ENCODE results near the gene ADORA2B. TPM values are rescaled to one million over a fixed set of nuclear protein-coding genes. Genes with fewer than 3 reads are reported as not detected.
A peak's percentile ranks its signal among the peaks of the same experiment; 100 is the strongest.
"Not testable (repeated sequence)": the region's sequence is repeated elsewhere in the genome, so short reads cannot be mapped to it uniquely, and the experiment has no call there.

Gene ADORA2B
- total RNA-seq, 6 experiments from 2014 or later = 0.16 to 0.62 (median 0.37) TPM; not detected in 1

DNA sequence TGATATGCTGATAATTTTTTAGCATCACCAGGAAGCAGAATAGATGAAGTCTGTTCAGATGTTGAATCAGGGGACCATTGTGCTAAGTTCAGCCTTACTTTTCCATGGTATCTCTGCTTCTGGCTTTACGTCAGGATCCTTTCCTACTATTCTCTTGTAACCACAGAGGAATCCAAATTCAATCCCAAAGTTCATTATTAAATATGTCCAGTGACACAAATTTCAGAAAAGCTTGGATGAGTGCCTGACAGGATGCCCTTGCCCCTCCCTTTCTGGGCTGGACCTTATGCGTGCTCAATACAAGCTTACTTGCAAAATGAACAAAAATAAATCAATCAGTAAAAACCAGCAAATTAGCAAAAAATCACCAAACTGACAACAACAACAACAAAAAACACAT lies 37.6 kb upstream of the ADORA2B start:
- 60% methylated on average over 2 of the region's 2 CpGs for WGBS (ENCODE audit: insufficient coverage, low coverage, low lambda C conversion rate, missing lambda C conversion rate)
- H3K4me1 ChIP-seq = no peaks in the 10 kb centered on the region
- ATAC-seq = no peak
- H3K9me3 ChIP-seq = no peaks in the 10 kb centered on the region
- TF ChIP-seq, protein P1, sequence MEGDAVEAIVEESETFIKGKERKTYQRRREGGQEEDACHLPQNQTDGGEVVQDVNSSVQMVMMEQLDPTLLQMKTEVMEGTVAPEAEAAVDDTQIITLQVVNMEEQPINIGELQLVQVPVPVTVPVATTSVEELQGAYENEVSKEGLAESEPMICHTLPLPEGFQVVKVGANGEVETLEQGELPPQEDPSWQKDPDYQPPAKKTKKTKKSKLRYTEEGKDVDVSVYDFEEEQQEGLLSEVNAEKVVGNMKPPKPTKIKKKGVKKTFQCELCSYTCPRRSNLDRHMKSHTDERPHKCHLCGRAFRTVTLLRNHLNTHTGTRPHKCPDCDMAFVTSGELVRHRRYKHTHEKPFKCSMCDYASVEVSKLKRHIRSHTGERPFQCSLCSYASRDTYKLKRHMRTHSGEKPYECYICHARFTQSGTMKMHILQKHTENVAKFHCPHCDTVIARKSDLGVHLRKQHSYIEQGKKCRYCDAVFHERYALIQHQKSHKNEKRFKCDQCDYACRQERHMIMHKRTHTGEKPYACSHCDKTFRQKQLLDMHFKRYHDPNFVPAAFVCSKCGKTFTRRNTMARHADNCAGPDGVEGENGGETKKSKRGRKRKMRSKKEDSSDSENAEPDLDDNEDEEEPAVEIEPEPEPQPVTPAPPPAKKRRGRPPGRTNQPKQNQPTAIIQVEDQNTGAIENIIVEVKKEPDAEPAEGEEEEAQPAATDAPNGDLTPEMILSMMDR (IDR thresholded peaks at IDR 0.05) = no peak
- TF ChIP-seq POLR2A (IDR thresholded peaks at IDR 0.05) = no peak
- H3K27me3 ChIP-seq = no peaks in the 10 kb centered on the region
- no peak overlapping the region for H3K4me3 ChIP-seq
- no peak for DNase-seq
- intact Hi-C loops (cut with DNase I) = no loop called here
- no peaks in the 10 kb centered on the region for H3K36me3 ChIP-seq
- H3K27ac ChIP-seq = no peak overlapping the region

DNA sequence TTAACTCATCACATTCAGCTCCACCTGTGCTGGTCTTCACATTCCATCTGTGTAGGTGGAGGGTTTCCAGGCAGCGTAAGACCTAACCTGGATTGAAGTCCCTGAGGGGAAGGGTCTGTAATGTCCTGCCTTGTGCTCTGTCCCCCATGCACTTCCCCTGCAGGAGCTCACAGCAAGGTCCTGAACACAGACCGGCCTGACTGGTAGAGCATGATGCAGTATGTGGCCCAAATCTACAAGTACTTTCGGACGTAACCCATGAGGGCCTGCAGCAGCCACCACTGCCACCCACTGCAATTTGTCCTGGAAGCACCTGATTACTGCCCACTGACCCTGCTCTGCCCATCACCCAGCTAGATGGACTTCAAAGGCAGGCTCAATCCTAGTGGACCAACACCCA lies 36.6 kb upstream of the ADORA2B start:
- H3K4me3 ChIP-seq = no peak overlapping the region
- no peak for TF ChIP-seq POLR2A (IDR thresholded peaks at IDR 0.05)
- TF ChIP-seq, protein P1 (IDR thresholded peaks at IDR 0.05) = no peak
- intact Hi-C loops (cut with DNase I) = no loop called here
- WGBS (ENCODE audit: insufficient coverage, low coverage, low lambda C conversion rate, missing lambda C conversion rate) = 95% methylated on average over 3 of the region's 4 CpGs
- no peaks in the 10 kb centered on the region for H3K4me1 ChIP-seq
- no peak for DNase-seq
- no peaks in the 10 kb centered on the region for H3K36me3 ChIP-seq
- no peaks in the 10 kb centered on the region for H3K9me3 ChIP-seq
- no peak overlapping the region for H3K27ac ChIP-seq
- no peaks in the 10 kb centered on the region for H3K27me3 ChIP-seq
- no peak for ATAC-seq

DNA sequence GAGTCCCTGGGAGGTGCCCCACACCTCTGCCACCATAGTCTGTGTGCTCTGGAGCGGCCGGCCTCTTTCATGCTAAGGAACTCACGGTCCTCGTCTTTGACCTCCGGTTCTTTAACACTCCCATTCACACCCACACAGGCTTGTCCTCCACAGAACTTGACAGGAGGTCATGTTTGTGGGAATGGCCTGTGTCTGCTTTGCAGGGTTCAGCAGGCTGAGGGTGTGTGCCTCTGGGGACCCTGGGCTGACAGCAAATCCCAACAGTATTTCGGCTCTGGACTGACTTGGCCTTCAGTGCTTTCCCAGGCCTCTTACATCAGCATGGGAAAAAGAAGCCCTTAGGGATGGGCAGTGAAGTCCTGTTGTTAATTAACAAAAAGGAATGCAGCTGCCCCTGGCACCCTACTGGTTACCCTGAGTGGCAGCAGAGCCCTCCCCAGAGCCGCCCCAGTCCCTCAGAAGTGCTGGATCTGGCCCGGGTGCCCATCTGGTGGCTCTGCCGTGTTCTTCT lies 35.4 kb upstream of the ADORA2B start:
- Histone ChIP-seq H3K9me3 (no peaks in the 10 kb centered on the region), H3K36me3 (no peaks in the 10 kb centered on the region), H3K4me3 (no peak overlapping the region), H3K27ac (no peak overlapping the region), H3K4me1 (no peaks in the 10 kb centered on the region), H3K27me3 (no peaks in the 10 kb centered on the region)
- DNase-seq (no peak), ATAC-seq (peak in 2 of 4 donors; percentile 14 to 16)
- WGBS (ENCODE audit: insufficient coverage, low coverage, low lambda C conversion rate, missing lambda C conversion rate) = no CpG with 5 or more reads among the region's 9 CpGs
- TF ChIP-seq, protein P1 (IDR thresholded peaks at IDR 0.05) = no peak
- TF ChIP-seq POLR2A (IDR thresholded peaks at IDR 0.05) = no peak
- intact Hi-C loops (cut with DNase I) = no loop called here

DNA sequence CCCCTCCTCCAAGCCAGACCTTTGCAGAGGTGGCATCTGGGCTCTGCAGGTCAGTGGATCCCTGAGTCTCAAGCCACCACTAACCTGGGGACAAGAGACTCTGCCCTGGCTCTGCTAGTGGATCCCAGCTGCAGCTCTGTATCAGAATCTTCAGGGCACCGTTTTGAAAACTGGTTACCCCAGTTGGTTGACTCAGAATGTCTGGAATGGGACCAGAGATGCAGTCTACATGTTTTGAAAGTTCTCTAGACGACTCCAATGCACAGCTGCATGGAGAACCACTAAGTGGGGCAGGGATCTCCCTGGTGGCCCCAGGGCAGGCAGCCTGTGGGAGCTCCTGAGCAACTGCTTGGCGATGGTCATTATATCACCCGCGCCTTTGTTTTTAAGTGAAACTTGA lies 34.1 kb upstream of the ADORA2B start:
- ATAC-seq (no peak), DNase-seq (no peak)
- no CpG with 5 or more reads among the region's 5 CpGs for WGBS (ENCODE audit: insufficient coverage, low coverage, low lambda C conversion rate, missing lambda C conversion rate)
- no peaks in the 10 kb centered on the region for H3K4me1 ChIP-seq
- H3K9me3 ChIP-seq = no peaks in the 10 kb centered on the region
- TF ChIP-seq, protein P1 (IDR thresholded peaks at IDR 0.05) = no peak
- no peak for TF ChIP-seq POLR2A (IDR thresholded peaks at IDR 0.05)
- intact Hi-C loops (cut with DNase I) = no loop called here
- H3K36me3 ChIP-seq = no peaks in the 10 kb centered on the region
- H3K27me3 ChIP-seq = no peaks in the 10 kb centered on the region
- H3K27ac ChIP-seq = no peak overlapping the region
- no peak overlapping the region for H3K4me3 ChIP-seq

DNA sequence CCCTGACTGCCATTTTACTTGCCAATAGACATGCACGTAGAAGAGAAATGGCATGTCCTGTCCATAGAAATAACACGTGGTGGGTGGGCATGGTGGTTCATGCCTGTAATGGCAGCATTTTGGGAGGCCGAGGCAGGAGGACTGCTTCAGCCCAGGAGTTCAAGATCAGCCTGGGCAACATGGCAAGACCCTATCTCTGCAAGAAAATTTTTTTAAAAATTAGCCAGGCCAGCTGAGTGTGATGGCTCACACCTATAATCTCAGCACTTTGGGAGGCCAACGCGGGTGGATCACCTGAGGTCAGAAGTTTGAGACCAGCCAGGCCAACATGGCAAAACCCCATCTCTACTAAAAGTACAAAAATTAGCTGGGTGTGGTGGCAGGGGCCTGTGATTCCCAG lies 33.2 kb upstream of the ADORA2B start:
- 82% methylated on average over 4 of the region's 5 CpGs for WGBS (ENCODE audit: insufficient coverage, low coverage, low lambda C conversion rate, missing lambda C conversion rate)
- H3K36me3 ChIP-seq; DNase-seq; ATAC-seq; H3K9me3 ChIP-seq; H3K27me3 ChIP-seq; H3K27ac ChIP-seq; H3K4me1 ChIP-seq; H3K4me3 ChIP-seq; intact Hi-C loops (cut with DNase I): not testable (repeated sequence)

All from right lobe of liver (tissue), 6 donors.